SU-DHL-6 (cell line): ENCODE measurements around the gene GFOD1.
"Not testable (repeated sequence)": the region's sequence is repeated elsewhere in the genome, so short reads cannot be mapped to it uniquely, and the experiment has no call there.

Experiments
- CTCF ChIP-seq: fragments of 200-600 bp; sonication (generic); IDR thresholded peaks from one replicate; pipeline ENCODE4 v1.5.1; 2017; ENCODE audit warnings: antibody characterized with exemption, mild to moderate bottlenecking, low read length, moderate library complexity; ENCODE audit not compliant: insufficient read depth, poor library complexity, severe bottlenecking
- EZH2phosphoT487 ChIP-seq: fragments of 200-600 bp; sonication (generic), shearing (Covaris generic); conservative IDR thresholded peaks from 2 replicates; pipeline ENCODE4 v1.6.1; 2018; ENCODE audit warnings: mild to moderate bottlenecking, antibody characterized with exemption, low read length, moderate library complexity, mixed read lengths

GRCh38 chr6:13510433-13510832 is 23.0 kb upstream of the GFOD1 start:
- not testable (repeated sequence) for TF ChIP-seq CTCF, EZH2phosphoT487
